Suppressor macrophage treated with lipopolysaccharide for 1 hour (primary cell): ENCODE data around the gene ZBTB38.

ENCODE experiments used
- DNase-seq, 3 donors: peaks; one replicate each; pipeline ENCODE4 v3.0.0-alpha.2; 2020 to 2022

ZBTB38 gene

GRCh38 chr3:141367038-141367730 lies 1.1 kb upstream of the ZBTB38 start:
- peak in 1 of 3 donors; percentile 38 for DNase-seq

- peak in 2 of 3 donors; percentile 37 to 62 for DNase-seq
These were observed 856 bp downstream of the ZBTB38 start for GRCh38 chr3:141368925-141369794.

- DNase-seq: peak; percentile 65 to 76 (median 76)
These were observed 1.8 kb downstream of the ZBTB38 start for GRCh38 chr3:141370065-141370533.

GRCh38 chr3:141371882-141372281 lies 3.6 kb downstream of the ZBTB38 start:
- no peak for DNase-seq

- no peak for DNase-seq
These were observed 4.4 kb downstream of the ZBTB38 start for GRCh38 chr3:141372656-141373055.

GRCh38 chr3:141373232-141373631 lies 4.9 kb downstream of the ZBTB38 start:
- DNase-seq: no peak

- DNase-seq: no peak
These were observed 5.6 kb downstream of the ZBTB38 start for GRCh38 chr3:141373768-141374526.

GRCh38 chr3:141375381-141376301 lies 7.3 kb downstream of the ZBTB38 start:
- peak in 1 of 3 donors; percentile 21 for DNase-seq

GRCh38 chr3:141377377-141377776 lies 9.1 kb downstream of the ZBTB38 start:
- DNase-seq: no peak

GRCh38 chr3:141378556-141378955 lies 10.3 kb downstream of the ZBTB38 start:
- DNase-seq: no peak

- no peak for DNase-seq
These were observed 11.1 kb downstream of the ZBTB38 start for GRCh38 chr3:141379250-141379966.

- no peak for DNase-seq
These were observed 12.0 kb downstream of the ZBTB38 start for GRCh38 chr3:141380279-141380678.

- DNase-seq: no peak
These were observed 12.7 kb downstream of the ZBTB38 start for GRCh38 chr3:141380987-141381386.

GRCh38 chr3:141382571-141382970 lies 14.3 kb downstream of the ZBTB38 start:
- no peak for DNase-seq

- DNase-seq: no peak
These were observed 15.3 kb downstream of the ZBTB38 start for GRCh38 chr3:141383555-141384129.

GRCh38 chr3:141384157-141384556 lies 15.9 kb downstream of the ZBTB38 start:
- DNase-seq: no peak

GRCh38 chr3:141384575-141384974 lies 16.3 kb downstream of the ZBTB38 start:
- no peak for DNase-seq

GRCh38 chr3:141385406-141386125 lies 17.3 kb downstream of the ZBTB38 start:
- no peak for DNase-seq

GRCh38 chr3:141386126-141386488 lies 17.8 kb downstream of the ZBTB38 start:
- no peak for DNase-seq

- no peak for DNase-seq
These were observed 18.4 kb downstream of the ZBTB38 start for GRCh38 chr3:141386611-141387111.
